OCI-LY1 (cell line): ENCODE measurements around the gene CBX1.

Experiments used
- H2AFZ ChIP-seq: fragments of 200-600 bp; sonication (generic), shearing (Covaris generic); 2 replicates; pipeline ENCODE4 v1.6.0; 2014; ENCODE audit warnings: antibody characterized with exemption, mild to moderate bottlenecking, low read length
- H3F3A ChIP-seq: fragments of 200-600 bp; sonication (generic), shearing (Covaris generic); 2 replicates; pipeline ENCODE4 v1.6.0; 2014; ENCODE audit warnings: mild to moderate bottlenecking, antibody characterized with exemption, low read length, moderate library complexity; ENCODE audit not compliant: insufficient read depth
- H3K27ac ChIP-seq: fragments of 200-600 bp; sonication (generic); 2 replicates; pipeline ENCODE4 v1.5.1; 2014; ENCODE audit warnings: low read length, mixed run types, mild to moderate bottlenecking, low read depth; ENCODE audit not compliant: poor library complexity, severe bottlenecking
- H3K27me3 ChIP-seq: fragments of 200-600 bp; sonication (generic); 2 replicates; pipeline ENCODE4 v1.6.0; 2014; ENCODE audit warnings: antibody characterized with exemption, mild to moderate bottlenecking, low read length, moderate library complexity; ENCODE audit not compliant: insufficient read depth
- H3K36me3 ChIP-seq: fragments of 200-600 bp; sonication (generic); 2 replicates; pipeline ENCODE4 v1.6.1; 2014; ENCODE audit warnings: mild to moderate bottlenecking, antibody characterized with exemption, low read length, moderate library complexity, mixed read lengths; ENCODE audit not compliant: insufficient read depth
- H3K4me1 ChIP-seq: fragments of 200-600 bp; sonication (generic); 2 replicates; pipeline ENCODE4 v1.5.1; 2014; ENCODE audit warnings: mild to moderate bottlenecking, low read length, moderate library complexity; ENCODE audit not compliant: insufficient read depth, severe bottlenecking
- H3K4me2 ChIP-seq: fragments of 200-600 bp; sonication (generic), shearing (Covaris generic); 2 replicates; pipeline ENCODE4 v1.6.1; 2014; ENCODE audit warnings: low read length
- H3K4me3 ChIP-seq: fragments of 200-600 bp; sonication (generic); 2 replicates; pipeline ENCODE4 v1.5.1; 2014; ENCODE audit warnings: low read length, low read depth, mild to moderate bottlenecking, mixed read lengths; ENCODE audit not compliant: poor library complexity, severe bottlenecking
- H3K79me2 ChIP-seq: fragments of 200-600 bp; shearing (Covaris generic); 2 replicates; pipeline ENCODE4 v1.6.1; 2016; ENCODE audit warnings: mixed run types, low read length, mixed read lengths; ENCODE audit not compliant: insufficient read depth
- H3K9ac ChIP-seq: fragments of 200-600 bp; sonication (generic), shearing (Covaris generic); 2 replicates; pipeline ENCODE4 v1.6.1; 2014; ENCODE audit warnings: mild to moderate bottlenecking, low read length, mixed read lengths
- H3K9me2 ChIP-seq: fragments of 200-600 bp; sonication (generic), shearing (Covaris generic); 2 replicates; pipeline ENCODE4 v1.6.1; 2014; ENCODE audit warnings: low read depth, mild to moderate bottlenecking, low read length, mixed read lengths
- H3K9me3 ChIP-seq: fragments of 200-600 bp; shearing (Covaris generic); 2 replicates; pipeline ENCODE4 v1.6.1; 2014; ENCODE audit warnings: low read length, mixed read lengths
- H4K20me1 ChIP-seq: fragments of 200-600 bp; sonication (generic), shearing (Covaris generic); 2 replicates; pipeline ENCODE4 v1.6.0; 2016; ENCODE audit warnings: mild to moderate bottlenecking, low read length; ENCODE audit not compliant: insufficient read depth
- EZH2 ChIP-seq: fragments of 200-600 bp; sonication (generic), shearing (Covaris generic); IDR thresholded peaks from 2 replicates; pipeline ENCODE4 v1.8.0; 2017; ENCODE audit warnings: borderline replicate concordance, mixed run types, mild to moderate bottlenecking, antibody characterized with exemption, low read length, moderate library complexity, mixed read lengths
- TF ChIP-seq, protein P1 (sequence below): fragments of 200-600 bp; sonication (generic), shearing (Covaris generic); IDR thresholded peaks from 2 replicates; pipeline ENCODE4 v1.5.1; 2017; ENCODE audit warnings: mild to moderate bottlenecking, antibody characterized with exemption, low read length, moderate library complexity, mixed read lengths

CBX1 gene

DNA sequence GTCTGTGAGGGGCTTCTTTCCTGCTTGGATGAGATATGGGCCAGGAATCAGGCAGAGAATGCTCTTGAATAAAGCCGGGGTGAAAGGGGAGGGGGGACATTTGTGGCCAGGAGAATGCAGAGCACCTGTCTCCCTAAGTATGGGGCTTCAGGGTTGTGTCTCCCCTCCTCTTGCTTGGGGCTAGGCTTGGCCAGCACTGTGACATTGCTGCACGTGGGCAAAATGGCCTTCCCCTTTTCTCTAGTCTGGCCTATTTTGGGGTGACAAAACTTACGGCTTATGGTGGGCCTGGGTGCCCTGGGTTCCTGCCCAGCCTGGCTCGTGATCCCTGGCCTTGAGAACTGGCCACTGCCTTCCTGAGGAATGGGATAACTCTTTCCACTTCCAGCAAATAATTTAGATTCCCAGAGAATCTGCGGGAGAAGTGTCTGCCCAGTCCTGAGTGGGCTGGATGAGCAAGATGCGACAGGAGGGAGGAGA, 47.5 kb downstream of the CBX1 start:
- Histone ChIP-seq H3K9me2 (no peaks in the 10 kb centered on the region), H3K4me1 (peaks cover 71% of the 10 kb centered on the region), H3K4me3 (no peak overlapping the region), H3K27ac (peak overlapping the region; percentile 79), H3K9ac (peak overlapping the region; percentile 24; the same call in 1 of the 2 replicates), H3K36me3 (peaks cover 80% of the 10 kb centered on the region), H4K20me1 (no peaks in the 10 kb centered on the region), H3K27me3 (no peaks in the 10 kb centered on the region), H3K9me3 (no peaks in the 10 kb centered on the region), H2AFZ (no peak overlapping the region), H3F3A (no peaks in the 10 kb centered on the region), H3K79me2 (peaks cover 17% of the 10 kb centered on the region), H3K4me2 (peak overlapping the region; percentile 55; the same call in 1 of the 2 replicates)
- no peak for TF ChIP-seq EZH2
- TF ChIP-seq, protein P1, sequence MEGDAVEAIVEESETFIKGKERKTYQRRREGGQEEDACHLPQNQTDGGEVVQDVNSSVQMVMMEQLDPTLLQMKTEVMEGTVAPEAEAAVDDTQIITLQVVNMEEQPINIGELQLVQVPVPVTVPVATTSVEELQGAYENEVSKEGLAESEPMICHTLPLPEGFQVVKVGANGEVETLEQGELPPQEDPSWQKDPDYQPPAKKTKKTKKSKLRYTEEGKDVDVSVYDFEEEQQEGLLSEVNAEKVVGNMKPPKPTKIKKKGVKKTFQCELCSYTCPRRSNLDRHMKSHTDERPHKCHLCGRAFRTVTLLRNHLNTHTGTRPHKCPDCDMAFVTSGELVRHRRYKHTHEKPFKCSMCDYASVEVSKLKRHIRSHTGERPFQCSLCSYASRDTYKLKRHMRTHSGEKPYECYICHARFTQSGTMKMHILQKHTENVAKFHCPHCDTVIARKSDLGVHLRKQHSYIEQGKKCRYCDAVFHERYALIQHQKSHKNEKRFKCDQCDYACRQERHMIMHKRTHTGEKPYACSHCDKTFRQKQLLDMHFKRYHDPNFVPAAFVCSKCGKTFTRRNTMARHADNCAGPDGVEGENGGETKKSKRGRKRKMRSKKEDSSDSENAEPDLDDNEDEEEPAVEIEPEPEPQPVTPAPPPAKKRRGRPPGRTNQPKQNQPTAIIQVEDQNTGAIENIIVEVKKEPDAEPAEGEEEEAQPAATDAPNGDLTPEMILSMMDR, result no peak

DNA sequence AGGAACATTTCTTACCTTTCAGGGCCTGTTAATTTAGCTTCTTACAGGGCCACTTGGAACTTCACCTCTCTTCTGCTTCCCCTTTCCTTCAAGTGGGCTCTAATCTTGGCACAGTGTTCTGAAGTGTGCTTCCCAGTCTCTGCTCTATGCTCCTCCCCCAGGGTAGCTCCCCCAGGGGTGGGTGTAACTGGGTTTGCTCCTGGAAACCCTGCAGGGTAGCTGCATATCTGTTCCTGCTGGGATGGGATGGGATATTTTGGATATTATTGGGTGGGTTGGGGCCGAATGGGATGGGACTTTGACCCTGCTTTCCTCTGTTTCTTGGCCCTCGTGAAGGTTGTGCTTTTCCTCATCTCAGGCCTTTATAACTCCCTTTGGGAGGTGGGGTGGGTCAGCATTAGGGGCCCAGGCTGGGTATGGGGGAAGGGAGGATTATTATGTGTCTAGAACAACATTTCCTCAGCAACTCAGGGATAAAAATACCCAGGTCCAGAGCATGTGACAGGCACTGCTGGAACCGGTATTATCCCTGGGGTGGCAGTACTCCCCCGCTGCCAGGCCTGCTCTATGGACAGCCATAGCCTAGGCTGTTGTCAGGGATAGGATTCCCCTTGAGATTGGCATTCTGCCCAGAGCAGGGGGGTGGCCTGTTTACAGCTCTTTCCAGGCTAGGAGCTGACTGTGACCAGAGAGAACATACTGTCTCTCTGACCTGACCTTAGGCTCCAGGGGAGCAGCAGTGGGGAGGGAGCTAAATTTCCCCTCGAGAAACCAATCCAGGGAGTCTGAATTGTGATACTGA, 48.1 kb downstream of the CBX1 start:
- Histone ChIP-seq H3K9me3 (no peaks in the 10 kb centered on the region), H3K4me1 (peaks cover 71% of the 10 kb centered on the region), H3F3A (no peaks in the 10 kb centered on the region), H3K27ac (peak overlapping the region; percentile 79), H2AFZ (no peak overlapping the region), H3K9me2 (no peaks in the 10 kb centered on the region), H4K20me1 (no peaks in the 10 kb centered on the region), H3K79me2 (peaks cover 18% of the 10 kb centered on the region), H3K9ac (peak overlapping the region; percentile 24; the same call in 1 of the 2 replicates), H3K4me2 (peak overlapping the region; percentile 55), H3K36me3 (peaks cover 74% of the 10 kb centered on the region), H3K4me3 (peak overlapping the region; percentile 31), H3K27me3 (no peaks in the 10 kb centered on the region)
- TF ChIP-seq EZH2, result no peak
- TF ChIP-seq, protein P1, result no peak

DNA sequence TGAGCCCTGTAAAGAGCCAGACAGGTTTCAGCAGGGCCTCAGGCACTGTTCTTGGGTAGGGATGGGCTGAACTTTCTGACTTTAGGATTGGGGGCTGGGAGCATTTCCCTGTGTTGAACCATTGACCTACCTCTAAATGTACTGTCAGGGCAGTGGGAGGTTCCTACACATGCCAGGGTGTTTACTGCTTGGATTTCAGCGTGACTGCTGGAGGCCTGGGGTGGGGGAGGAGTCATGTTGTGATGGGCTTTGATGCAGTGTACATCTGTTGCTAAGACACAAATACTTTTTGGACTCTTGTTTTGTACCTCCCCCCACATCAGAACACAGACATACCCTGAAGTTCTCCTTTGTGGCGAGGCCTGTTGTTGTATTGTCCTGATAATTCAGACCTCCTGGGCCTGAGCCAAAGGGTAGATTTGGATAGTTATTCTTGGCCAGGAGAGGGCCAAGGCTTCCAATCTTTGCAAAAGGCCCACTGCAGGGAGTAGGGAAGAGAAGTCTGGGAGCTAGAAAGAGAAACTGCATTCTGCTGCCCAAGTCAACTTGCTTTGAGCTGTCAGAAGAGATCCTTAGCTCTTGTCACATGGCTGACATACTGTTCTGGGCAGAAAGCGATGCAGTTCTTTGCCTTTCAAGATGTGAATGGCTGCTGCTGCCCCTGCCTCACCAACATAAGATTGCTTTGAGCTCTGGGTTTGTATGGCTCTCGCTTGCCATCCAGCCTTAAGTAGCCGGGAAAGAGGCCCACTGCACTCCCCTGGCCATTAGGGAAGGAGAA, 49.4 kb downstream of the CBX1 start:
- peaks cover 18% of the 10 kb centered on the region for H3K79me2 ChIP-seq
- H3K9ac ChIP-seq, result peak overlapping the region; percentile 21; the same call in 1 of the 2 replicates
- H4K20me1 ChIP-seq, result no peaks in the 10 kb centered on the region
- H3K9me3 ChIP-seq, result no peaks in the 10 kb centered on the region
- peaks cover 61% of the 10 kb centered on the region for H3K36me3 ChIP-seq
- H2AFZ ChIP-seq, result no peak overlapping the region
- TF ChIP-seq, protein P1, result no peak
- TF ChIP-seq EZH2, result no peak
- H3K4me1 ChIP-seq, result peaks cover 77% of the 10 kb centered on the region
- H3K27me3 ChIP-seq, result no peaks in the 10 kb centered on the region
- peak overlapping the region; percentile 31 for H3K4me3 ChIP-seq
- H3K27ac ChIP-seq, result peak overlapping the region; percentile 79
- no peaks in the 10 kb centered on the region for H3K9me2 ChIP-seq
- H3K4me2 ChIP-seq, result peak overlapping the region; percentile 55
- H3F3A ChIP-seq, result no peaks in the 10 kb centered on the region
